ENCODE measurements around the gene SLC26A8. TPM values are rescaled to one million over a fixed set of nuclear protein-coding genes. Genes with fewer than 3 reads are reported as not detected.

Gene SLC26A8
- total RNA-seq, 4 donors from 2014 or later = 0.07 TPM; not detected in 3

- TF ChIP-seq CTCF (IDR thresholded peaks at IDR 0.05) = no peak
- no peak for TF ChIP-seq POLR2A (IDR thresholded peaks at IDR 0.05)
- H3K9me3 ChIP-seq = no peaks in the 10 kb centered on the region
- H3K27ac ChIP-seq = no peak overlapping the region
- no peaks in the 10 kb centered on the region for H3K36me3 ChIP-seq
- intact Hi-C loops (cut with DNase I; ENCODE audit: low total_unique reads) = loop anchor here (10.0 kb wide), 1 partner anchor 175 kb away; the partner anchor contains the start of gene BRPF3
- no peaks in the 10 kb centered on the region for H3K27me3 ChIP-seq
- DNase-seq = no peak
- H3K4me3 ChIP-seq = no peak overlapping the region
- peaks cover 0 to 4% of the 10 kb centered on the region in 2 donors for H3K4me1 ChIP-seq
Observed at GRCh38 chr6:36020154-36020553, 4.3 kb downstream of the SLC26A8 start.

- Histone ChIP-seq H3K27me3 (no peaks in the 10 kb centered on the region), H3K4me3 (no peak overlapping the region), H3K9me3 (no peaks in the 10 kb centered on the region), H3K4me1 (no peaks in the 10 kb centered on the region), H3K36me3 (no peaks in the 10 kb centered on the region), H3K27ac (no peak overlapping the region)
- intact Hi-C loops (cut with DNase I; ENCODE audit: low total_unique reads) = no loop called here
- no peak for TF ChIP-seq CTCF (IDR thresholded peaks at IDR 0.05)
- no peak for DNase-seq
Observed at GRCh38 chr6:36019167-36019566, 5.3 kb downstream of the SLC26A8 start.

GRCh38 chr6:36018339-36018738 lies 6.1 kb downstream of the SLC26A8 start:
- intact Hi-C loops (cut with DNase I; ENCODE audit: low total_unique reads) = no loop called here
- H3K4me3 ChIP-seq = no peak overlapping the region
- DNase-seq = no peak
- H3K9me3 ChIP-seq = no peaks in the 10 kb centered on the region
- no peak overlapping the region for H3K27ac ChIP-seq
- no peaks in the 10 kb centered on the region for H3K27me3 ChIP-seq
- no peak for TF ChIP-seq POLR2A (IDR thresholded peaks at IDR 0.05)
- TF ChIP-seq CTCF (IDR thresholded peaks at IDR 0.05) = no peak
- H3K4me1 ChIP-seq = no peaks in the 10 kb centered on the region
- no peaks in the 10 kb centered on the region for H3K36me3 ChIP-seq

- intact Hi-C loops (cut with DNase I; ENCODE audit: low total_unique reads) = no loop called here
- no peaks in the 10 kb centered on the region for H3K9me3 ChIP-seq
- H3K27me3 ChIP-seq = no peaks in the 10 kb centered on the region
- H3K27ac ChIP-seq = no peak overlapping the region
- H3K4me1 ChIP-seq = no peaks in the 10 kb centered on the region
- H3K4me3 ChIP-seq = no peak overlapping the region
- H3K36me3 ChIP-seq = no peaks in the 10 kb centered on the region
- DNase-seq = no peak
- TF ChIP-seq POLR2A (IDR thresholded peaks at IDR 0.05) = no peak
- no peak for TF ChIP-seq CTCF (IDR thresholded peaks at IDR 0.05)
Observed at GRCh38 chr6:36015666-36016065, 8.8 kb downstream of the SLC26A8 start.

- no peak for DNase-seq
- no peaks in the 10 kb centered on the region for H3K4me1 ChIP-seq
- H3K36me3 ChIP-seq = no peaks in the 10 kb centered on the region
- H3K9me3 ChIP-seq = no peaks in the 10 kb centered on the region
- intact Hi-C loops (cut with DNase I; ENCODE audit: low total_unique reads) = no loop called here
- no peak overlapping the region for H3K27ac ChIP-seq
- H3K27me3 ChIP-seq = no peaks in the 10 kb centered on the region
- H3K4me3 ChIP-seq = no peak overlapping the region
- TF ChIP-seq POLR2A (IDR thresholded peaks at IDR 0.05) = no peak
- no peak for TF ChIP-seq CTCF (IDR thresholded peaks at IDR 0.05)
Observed at GRCh38 chr6:36000451-36000850, 24.0 kb downstream of the SLC26A8 start.
